NCI-H526 treated with DMSO at 0.1 percent for 48 hours (cell line): ENCODE measurements around the gene ESCO1.
"Not testable (repeated sequence)": the region's sequence is repeated elsewhere in the genome, so short reads cannot be mapped to it uniquely, and the experiment has no call there.

Source experiments
- DNase-seq: peaks from one replicate; lab custom pipeline; 2025; lab: John Stamatoyannopoulos, UW

Gene ESCO1, protein sequence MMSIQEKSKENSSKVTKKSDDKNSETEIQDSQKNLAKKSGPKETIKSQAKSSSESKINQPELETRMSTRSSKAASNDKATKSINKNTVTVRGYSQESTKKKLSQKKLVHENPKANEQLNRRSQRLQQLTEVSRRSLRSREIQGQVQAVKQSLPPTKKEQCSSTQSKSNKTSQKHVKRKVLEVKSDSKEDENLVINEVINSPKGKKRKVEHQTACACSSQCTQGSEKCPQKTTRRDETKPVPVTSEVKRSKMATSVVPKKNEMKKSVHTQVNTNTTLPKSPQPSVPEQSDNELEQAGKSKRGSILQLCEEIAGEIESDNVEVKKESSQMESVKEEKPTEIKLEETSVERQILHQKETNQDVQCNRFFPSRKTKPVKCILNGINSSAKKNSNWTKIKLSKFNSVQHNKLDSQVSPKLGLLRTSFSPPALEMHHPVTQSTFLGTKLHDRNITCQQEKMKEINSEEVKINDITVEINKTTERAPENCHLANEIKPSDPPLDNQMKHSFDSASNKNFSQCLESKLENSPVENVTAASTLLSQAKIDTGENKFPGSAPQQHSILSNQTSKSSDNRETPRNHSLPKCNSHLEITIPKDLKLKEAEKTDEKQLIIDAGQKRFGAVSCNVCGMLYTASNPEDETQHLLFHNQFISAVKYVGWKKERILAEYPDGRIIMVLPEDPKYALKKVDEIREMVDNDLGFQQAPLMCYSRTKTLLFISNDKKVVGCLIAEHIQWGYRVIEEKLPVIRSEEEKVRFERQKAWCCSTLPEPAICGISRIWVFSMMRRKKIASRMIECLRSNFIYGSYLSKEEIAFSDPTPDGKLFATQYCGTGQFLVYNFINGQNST

DNA sequence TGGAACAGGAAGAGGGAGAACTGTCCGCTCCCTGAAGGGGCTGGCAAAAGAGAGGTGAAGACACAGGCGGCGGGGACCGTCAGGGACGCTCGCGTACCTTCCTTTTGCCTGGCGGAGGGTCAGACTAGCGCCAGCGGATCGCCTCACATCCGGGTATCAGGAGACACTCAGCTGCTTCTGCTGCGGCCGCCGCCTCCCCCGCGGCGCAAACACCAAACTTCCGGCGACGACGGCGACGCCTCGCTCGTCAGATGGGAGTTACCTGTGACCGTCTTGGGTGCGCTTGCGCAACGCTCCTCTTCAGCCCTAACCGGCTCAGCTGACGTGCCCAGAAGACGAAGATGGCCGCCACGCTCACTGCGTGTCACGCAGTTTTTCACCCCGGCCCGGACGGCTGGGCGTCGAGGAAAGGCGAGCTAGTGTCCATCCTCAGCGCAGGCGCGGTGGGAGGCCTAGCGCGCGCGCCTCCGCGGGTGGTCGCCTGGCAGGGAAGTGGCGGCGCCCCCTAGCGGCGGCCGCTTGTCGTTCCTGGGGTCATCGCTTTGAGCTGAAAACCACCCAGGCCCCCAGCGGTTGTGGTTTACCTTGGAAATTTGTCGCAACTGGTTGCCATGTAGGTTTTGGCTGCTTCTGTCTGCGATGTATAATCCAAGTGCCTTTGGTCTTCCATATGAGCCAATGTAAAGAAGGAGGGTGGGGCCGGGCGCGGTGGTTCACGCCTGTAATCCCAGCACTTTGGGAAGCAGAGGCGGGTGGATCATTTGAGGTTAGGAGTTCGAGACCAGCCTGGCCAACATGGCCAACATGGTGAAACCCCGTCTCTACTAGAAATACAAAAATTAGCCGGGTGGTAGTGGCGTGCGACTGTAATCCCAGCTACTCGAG is at the start of gene ESCO1:
Gene ESCO1, minus strand, starts transcription at position 179 of the 885 bp plus-strand sequence. CDS start 25,861 bp downstream, outside the sequence.
- DNase-seq = peak; percentile 94

DNA sequence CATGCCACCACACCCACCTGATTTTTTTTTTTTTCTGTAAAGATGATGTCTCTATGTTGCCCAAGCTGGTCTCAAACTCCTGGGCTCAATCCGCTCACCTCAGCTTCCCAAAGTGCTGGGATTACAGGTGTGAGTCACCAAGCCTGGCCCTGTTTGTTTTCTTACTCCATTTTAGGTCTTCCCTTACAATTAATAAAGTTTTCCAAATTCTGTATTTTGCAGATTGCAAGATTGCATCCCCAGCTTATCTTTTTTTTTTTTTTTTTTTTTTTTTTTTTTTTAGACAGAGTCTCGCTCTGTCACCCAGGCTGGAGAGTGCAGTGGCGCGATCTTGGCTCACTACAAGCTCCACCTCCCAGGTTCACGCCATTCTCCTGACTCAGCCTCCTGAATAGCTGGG is 39.9 kb upstream of the ESCO1 start:
- not testable (repeated sequence) for DNase-seq

DNA sequence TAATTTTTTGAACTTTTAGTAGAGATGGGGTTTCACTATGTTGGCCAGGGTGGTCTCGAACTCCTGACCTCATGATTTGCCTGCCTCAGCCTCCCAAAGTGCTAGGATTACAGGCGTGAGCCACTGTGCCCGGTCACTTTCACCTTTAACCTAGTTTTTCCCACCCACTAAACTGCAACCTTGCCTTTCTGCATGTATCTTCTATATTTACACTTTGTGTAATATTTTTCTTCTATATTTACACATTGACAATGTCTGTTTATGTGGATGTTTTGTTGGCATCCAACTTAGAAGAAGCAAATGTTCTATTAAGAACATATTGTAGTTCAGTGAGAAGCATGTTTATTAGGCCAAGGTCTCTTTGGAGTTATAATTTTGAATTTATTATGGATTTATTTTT is 38.3 kb upstream of the ESCO1 start:
- DNase-seq = no peak

DNA sequence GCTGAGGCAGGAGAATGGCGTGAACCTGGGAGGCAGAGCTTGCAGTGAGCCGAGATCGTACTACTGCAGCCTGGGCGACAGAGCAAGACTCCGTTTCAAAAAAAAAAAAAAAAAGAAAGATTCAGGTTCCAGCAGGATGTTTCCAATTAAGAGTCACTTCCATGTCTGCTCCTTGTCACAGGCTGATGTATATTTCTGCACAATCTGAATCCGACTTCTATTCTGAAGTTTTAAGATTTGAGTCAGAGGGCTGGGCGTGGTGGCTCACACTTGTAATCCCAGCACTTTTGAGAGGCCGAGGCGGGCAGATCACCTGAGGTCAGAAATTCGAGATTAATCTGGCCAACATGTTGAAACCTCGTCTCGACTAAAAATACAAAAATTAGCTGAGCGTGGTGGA is 36.3 kb upstream of the ESCO1 start:
- DNase-seq = no peak

DNA sequence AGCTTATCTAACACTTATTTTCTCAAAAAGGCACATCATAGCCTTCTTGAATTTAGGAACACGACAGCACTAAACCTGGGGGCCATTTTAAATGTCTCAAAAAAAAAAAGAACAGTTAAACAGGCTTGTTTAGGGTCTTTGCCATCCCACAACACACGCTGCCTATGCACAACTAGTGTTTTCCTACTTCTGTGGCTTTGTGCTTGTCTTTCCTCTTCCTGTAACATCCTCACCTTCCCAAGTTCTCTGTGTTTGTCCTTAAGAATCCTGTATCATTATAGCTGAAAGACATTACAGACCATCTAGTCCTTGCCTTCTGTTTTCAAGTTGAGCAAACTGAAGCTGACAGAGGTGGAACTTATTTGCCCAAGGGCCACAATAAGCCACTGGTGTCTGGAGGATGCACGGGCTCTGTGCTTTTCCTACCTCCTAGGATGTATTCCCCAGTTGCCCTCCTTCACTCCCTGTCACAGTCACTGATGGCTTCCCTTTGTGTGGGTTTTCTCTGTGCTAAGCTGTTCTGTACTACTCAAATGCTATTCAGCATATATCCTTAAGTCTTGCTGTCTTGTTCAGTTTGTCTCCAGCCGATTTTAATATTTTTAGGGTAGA is 34.2 kb upstream of the ESCO1 start:
- no peak for DNase-seq

DNA sequence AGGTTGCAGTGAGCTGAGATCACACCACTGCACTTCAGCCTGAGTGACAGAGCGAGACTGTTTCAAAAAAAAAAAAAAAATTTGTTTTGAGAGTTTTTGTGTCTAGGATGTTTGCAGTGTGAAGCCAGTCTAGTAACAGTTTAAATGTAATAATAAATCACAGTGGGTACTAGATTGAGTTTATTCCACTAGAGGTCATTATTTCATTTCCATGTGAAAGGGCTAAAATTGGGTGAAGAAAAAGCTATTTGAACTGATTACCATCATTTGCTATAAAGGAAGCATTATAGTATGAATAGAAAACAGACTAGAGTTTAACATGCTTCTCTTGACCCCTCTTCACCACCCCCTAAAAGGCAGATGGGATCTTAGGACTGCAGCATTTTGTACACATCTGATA is 31.9 kb upstream of the ESCO1 start:
- DNase-seq = no peak

DNA sequence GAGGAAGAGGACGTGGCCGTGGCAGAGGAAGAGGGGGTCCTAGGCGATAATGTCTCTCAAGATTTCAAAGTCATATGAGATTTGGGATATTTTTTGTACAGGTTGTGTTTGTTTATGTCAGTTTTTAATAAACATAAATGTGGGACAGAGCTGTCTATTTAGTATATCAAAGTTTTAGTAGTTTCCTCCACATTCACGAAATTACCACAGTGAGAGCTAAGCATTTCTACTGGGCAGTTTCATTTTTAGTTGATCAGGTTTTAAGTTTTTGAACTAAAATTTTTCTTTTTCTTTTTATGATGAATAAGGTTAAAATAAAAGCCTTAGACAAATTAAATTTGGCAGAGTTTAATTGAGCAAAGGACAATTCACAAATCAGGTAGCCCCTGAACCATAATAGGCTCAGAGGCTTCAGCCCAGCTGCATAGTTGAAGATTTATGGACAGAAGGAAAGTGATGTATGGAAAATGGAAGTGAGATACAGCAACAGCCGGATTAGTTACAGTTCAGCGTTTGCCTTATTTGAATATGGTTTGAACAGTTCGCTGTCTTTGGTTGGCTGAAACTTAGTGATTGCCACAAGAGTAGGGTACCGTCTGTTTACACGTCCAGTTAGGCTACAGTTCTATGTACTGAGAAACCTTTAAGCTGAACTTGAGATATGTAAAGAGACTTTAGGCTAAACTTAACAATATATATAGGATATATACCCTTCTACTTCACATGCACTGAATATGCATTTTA is 28.8 kb upstream of the ESCO1 start:
- no peak for DNase-seq

DNA sequence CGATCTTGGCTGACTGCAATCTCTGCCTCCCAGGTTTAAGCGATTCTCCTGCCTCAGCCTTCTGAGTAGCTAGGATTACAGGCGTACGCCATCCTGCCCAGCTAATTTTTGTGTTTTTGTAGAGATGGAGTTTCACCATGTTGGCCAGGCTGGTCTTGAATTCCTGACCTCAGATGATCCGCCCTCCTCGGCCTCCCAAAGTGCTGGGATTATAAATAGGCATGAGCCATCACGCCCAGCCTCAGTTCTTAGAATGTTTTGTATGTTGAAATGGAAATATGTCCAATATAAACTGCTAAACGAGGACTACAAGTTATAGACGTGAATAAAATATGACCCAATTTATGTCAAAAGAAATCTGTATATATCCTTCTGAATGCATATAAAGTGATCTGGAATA is 21.1 kb upstream of the ESCO1 start:
- not testable (repeated sequence) for DNase-seq

DNA sequence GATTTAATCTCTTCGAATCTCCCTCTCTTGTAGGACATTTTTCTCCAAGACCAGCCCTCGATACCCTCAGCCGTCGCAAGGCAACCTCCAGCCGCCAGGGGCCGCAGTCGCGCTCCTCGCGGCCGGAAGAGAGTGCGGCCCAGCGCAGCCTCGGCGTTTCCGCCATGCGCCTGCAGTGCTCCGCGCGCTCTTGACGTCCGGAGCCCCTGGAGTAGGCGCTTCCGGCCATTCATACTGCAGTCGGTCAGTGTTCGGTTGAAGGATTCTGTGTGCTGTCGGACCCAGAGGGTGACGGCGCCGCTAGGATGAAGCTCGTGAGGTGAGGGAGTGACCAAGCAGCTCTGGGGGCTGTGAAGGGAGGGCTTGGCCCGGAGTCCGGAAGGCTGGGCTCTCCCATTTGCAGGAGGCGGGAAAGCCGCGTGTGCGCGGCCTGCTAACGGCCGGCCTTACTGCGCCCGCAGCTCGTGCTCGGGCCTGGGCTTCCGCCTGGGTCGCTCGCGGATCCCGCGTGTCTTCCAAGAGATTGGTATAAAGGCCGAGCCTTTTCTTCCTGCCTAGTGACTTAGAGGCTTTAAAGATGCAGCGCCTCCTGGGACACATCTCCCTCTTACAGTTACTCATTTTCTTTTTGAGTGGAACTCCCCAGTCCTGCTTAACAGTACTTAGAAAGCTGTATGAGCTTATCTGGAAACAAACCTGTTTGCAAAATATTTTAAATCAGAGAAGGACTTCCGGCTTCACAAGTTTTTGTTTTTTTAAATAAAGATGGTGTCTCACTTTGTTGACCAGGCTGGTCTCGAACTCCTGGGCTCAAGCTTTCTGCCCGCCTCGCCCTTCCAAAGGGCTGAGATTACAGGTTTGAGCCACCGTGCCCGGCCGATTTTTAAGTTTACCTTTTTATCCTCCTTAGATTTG is 11.9 kb upstream of the ESCO1 start, which contains the start of gene SNRPD1:
Gene SNRPD1, plus strand, starts transcription at position 190 of the 915 bp plus-strand sequence. Its CDS starts 116 bp downstream, at position 306.
- peak; percentile 72 for DNase-seq

DNA sequence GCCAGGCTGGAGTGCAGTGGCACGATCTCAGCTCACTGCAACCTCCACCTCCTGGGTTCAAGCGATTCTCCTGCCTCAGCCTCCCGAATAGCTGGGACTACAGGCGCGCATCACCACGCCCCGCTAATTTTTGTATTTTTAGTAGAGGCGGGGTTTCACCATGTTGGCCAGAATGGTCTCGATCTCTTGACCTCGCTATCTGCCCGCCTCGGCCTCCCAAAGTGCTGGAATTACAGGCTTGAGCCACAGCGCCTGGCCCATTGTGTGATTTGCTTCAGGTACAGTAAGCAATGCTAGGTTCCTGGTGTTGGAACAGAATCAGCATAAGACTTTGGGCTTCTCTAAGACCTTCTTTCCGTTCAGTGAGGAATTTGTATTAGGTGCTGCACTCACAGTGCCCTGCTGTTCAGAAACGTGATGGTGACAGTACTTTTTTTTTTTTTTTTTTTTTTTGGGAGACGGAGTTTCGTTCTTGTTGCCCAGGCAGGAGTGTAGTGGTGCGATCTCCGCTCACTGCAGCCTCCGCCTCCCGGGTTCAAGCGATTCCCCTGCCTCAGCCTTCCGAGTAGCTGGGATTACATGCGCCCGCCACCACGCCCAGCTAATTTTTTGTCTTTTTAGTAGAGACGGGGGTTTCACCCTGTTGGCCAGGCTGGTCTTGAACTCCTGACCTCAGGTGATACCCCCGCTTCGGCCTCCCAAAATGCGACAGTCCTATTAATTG is 11.1 kb upstream of the ESCO1 start:
- not testable (repeated sequence) for DNase-seq

DNA sequence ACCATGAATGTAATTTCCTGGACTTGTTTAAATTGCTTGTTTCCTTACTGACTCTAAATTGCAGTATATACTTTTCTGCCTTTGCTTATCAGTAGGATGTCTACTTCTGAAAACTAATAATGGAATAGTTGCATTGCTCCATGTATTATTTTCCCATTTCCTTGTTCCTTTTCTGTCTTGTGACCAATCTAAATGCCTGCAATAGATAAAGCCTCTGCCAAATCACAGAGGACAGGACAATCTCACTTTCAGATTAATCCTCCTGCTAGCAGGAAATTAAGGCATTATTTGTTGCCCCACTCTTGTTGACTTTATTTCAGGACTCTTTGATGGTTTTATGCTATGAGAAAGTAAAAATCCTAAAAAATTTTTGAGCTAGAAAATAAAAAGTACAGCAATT is 4.7 kb upstream of the ESCO1 start:
- DNase-seq = no peak

DNA sequence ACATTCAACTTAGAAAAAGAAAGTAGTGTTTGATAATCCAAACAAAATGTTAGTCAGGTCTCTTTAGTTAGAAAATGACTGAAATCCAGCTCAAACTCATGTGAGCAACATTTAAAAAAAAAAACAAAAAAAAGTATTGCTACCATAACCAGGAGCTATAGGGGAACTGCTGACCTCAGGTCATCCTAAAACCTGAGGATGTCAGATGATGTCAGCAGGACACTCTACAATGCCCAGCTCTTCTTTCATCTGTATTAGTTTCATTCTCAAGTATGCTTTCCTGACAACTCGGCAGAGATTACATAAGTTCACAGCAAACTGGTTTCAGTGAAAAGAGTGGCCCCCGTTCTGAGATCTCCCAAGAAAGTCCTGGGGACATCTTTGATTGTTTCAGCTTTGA is 4.2 kb upstream of the ESCO1 start:
- DNase-seq = no peak

DNA sequence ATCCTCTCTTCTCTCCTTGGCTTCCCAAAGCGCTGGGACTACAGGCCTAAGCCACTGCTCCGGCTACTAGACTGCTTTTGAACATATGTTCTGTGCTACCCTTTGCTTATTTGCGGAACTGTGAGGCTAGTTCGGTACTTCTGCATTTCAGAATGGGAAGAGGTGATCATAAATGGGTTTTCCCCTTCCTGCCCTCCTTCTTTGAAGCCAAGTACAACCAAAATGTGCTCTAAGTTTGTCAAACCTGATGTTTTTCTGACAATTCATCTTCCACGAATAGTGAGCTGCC is 1.7 kb upstream of the ESCO1 start:
- DNase-seq = no peak

DNA sequence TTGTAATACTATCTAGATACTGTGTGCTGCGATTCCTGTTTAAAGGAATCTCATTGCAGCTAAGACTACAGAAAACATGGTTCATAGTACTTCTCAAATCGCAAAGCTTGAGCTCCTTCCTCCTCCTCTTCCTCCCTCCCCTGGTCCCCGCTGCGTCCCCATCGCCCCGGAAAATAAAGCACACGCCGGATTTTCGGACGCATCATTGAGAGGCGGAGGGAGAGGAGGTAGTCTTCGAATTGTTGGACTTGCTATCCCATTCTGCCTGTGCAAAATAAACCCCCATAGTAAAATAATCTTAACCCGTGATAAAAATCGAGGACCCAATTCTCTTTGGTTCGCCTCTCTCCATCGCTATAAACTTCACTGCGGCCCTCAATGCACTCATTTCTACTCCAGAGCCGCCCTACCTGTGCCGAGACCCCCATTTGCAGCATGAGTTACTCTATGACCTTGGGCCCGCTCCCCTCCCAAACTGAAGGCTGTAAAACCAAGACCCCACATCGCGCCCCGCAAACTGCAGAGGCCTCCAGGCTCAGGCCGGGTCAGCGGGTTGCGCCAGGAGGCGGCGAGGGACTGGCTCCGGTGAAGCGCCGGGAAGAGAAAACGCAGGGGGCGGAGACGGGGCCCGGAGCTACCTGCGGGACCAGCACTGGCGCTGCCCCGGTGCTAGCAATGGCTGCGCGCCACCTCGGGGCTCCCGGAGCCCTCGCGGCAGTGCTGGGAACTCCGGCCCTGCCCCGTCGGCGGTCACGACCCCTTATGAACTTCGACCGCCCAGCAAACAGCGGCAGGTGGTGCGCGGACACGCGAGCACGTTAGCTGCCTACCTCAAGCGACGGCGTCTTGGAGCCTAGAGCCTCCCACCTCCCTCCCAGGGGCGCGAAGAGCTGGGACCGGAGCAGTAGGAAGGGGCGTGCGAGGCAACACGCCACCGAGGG is 649 bp downstream of the ESCO1 start:
- DNase-seq = peak; percentile 34

DNA sequence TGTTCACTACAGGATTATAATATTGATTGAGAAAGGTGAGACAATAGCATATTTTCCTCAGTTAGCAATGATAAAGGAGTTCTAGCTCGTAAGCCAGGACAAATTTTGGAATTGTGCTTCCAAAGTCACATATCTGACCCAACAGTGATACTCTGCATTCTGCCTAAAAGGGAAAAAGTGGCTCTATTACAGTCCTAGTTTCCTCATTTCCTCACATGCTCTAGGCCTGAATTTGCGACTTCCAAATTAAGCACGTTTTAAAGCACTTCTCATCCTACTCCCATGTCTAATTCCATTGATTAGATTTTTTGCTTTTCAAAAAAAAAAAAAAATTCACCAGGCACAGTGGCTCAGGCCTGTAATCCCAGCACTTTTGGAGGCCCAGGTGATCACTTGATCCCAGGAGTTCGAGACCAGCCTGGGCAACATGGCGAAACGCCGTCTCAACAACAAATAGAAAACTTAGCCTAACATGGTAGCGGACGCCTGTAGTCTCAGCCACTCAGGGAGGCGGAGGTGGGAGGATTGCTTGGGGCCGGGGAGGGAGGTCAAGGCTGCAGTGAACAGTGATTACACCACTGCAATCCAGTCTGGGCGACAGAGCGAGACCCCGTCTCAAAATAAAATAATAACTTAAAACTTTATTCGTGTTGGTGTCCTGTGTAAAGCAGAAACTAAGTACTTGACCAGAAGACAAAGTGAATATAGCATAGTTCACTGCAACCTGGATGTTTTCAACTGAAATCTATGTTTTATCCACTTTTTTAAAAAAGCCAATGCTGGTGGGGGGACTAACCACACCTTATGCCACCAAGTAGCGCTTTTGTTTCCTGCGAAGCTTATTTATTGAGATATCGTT is 1.5 kb downstream of the ESCO1 start:
- no peak for DNase-seq

DNA sequence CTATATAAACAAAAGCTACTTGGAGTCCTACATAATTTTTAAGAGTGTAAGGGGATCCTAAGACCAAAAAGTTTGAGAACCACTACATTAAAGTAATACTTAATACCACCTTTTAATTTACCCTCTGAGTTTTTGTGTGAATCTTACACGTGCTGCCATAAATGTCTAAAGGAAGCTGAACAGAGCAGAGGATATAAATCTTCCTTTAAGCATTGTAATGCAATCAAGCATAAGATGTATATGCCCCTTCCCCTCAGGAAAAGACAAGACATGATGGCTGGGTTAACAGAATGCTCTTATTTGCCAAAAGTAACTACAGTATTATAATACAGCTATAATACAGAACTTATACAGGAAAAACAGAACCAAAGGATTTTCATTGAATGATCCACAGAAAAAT is 2.9 kb downstream of the ESCO1 start:
- no peak for DNase-seq
